ENCODE measurements around the gene TPST1.

DNA sequence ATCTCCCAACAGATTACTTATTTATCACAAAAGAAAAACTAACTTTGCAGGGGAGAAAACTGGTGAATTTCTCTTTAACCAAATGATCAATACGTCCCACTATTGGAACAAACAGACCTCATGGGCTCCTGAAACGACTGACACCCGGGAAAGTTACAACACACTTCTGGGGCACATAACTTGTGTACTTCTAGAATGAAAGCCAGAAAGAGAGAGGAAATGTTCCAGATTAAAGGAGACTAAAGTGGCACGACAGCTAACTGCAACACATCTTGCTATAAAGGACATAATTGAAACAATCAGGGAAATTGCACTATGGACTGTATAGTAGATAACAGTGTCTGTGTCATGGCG is 14.7 kb upstream of the TPST1 start:
- no peak for TF ChIP-seq GATA2 (IDR thresholded peaks at IDR 0.05; ENCODE audit: low read depth, low read length)
- no peak for TF ChIP-seq GATA3 (IDR thresholded peaks at IDR 0.05; ENCODE audit: low read depth, low read length)
